ENCODE data around the gene NADSYN1. TPM values are rescaled to one million over a fixed set of nuclear protein-coding genes. Genes with fewer than 3 reads are reported as not detected.

The NADSYN1 gene
- total and polyA plus RNA-seq, 2 of the 13 experiments (the other 11 are each of a cell fraction or from before 2014, with no cell fraction given), result 35.7 to 51.5 TPM

DNA sequence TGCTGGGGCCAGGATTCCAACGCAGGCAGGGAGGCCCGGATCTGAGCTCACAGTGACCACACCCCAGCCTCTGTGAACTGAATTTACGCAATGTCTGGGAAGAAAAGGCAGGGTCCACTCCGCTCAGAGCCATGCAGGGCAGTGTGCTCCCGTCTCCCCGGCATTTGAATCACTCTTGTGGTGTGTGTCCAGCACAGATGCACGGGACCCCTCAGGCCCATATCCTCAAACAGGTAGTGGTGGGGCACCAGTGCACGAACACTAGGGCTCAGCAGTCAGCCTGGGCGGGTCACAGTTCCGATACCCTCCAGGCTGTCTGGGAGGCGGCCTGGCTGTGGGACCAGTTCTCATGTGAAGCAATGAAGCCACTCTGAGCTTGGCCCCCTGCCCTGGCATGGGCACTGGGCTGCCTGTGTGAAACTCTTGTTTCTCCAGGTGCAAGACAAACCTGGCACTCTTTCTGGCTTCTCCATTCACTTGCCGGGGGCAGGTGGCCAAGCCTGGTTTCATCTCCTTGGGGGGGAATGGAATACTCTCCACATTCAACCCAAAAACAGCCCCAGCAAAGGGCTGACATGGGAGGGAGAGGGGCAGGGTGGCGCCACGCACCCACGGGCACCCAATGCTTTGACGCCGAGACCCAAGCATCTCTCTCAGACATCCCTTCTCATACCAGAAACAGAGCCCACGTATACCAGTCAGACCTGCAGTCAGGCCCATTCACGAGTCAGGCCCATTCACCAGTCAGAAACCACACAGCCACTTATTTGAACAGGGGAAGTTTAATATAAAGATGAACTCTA, 19.2 kb upstream of the NADSYN1 start:
- ChIA-PET CTCF (ENCODE audit: low intra/inter-chr PET ratio, low total read pairs) (no interaction called here), POLR2A (interaction anchor here (1.2 to 1.9 kb wide), 2 partner anchors 14 to 19 kb away, joined by 8 to 16 read pairs; partner anchors contain the start of genes DHCR7 and NADSYN1)
- H3K79me2 ChIP-seq (ENCODE audit: insufficient read depth, low read length), result no peaks in the 10 kb centered on the region
- H3K4me2 ChIP-seq (ENCODE audit: low read depth, low read length), result peak overlapping the region; percentile 72
- peak overlapping the region; percentile 23 for H3K27ac ChIP-seq (ENCODE audit: extremely low read length, insufficient read depth, low read length)
- peak; percentile 68 for DNase-seq (ENCODE audit: low spot score)
- WGBS (ENCODE audit: low lambda C conversion rate), result 84% methylated on average over 9 of the region's 19 CpGs
- peaks cover 51% of the 10 kb centered on the region for H3K4me1 ChIP-seq (ENCODE audit: insufficient read depth, low read length)
- no peaks in the 10 kb centered on the region for H3K9me3 ChIP-seq (ENCODE audit: low read length)
- ATAC-seq, result peak; percentile 84
- no TSS peak for BruUV-seq (replicated peaks)
- FAIRE-seq, result peak; percentile 72
- intact Hi-C loops (cut with micrococcal nuclease; ENCODE audit: unreplicated experiment) (no loop called here), in situ Hi-C loops (cut with HindIII; ENCODE audit: extremely low pct_ligation_motif_present, low pct_unique_long_range_greater_than_20kb) (no loop called here)
- H3K4me3 ChIP-seq (replicated peaks in 1 of 3; ENCODE audit: insufficient read depth in 1 of 3, low read depth in 2 of 3, low read length in 3 of 3), result peak overlapping the region in 1 of 3 experiments; percentile 26; a peak in 2 of 6 replicates
- 0 out of 2 replicates have a peak overlapping the region, but pooled peaks have one; percentile 11 for H3K9ac ChIP-seq (ENCODE audit: insufficient read depth, low read depth, low read length)
- no peaks in the 10 kb centered on the region for H3K27me3 ChIP-seq (ENCODE audit: control insufficient read depth in 1 of 2, insufficient read depth in 2 of 2, low read length in 2 of 2)
- H3K36me3 ChIP-seq (replicated peaks in 1 of 2; ENCODE audit: control insufficient read depth in 1 of 2, insufficient read depth in 2 of 2, low read length in 2 of 2), result peaks cover 12 to 33% of the 10 kb centered on the region in 2 experiments
- H2AFZ ChIP-seq (ENCODE audit: low read length), result no peak overlapping the region
- peaks cover 24% of the 10 kb centered on the region; the same call in 1 of the 2 replicates for H4K20me1 ChIP-seq (ENCODE audit: insufficient read depth, low read length)
- TF ChIP-seq ATRX (CRISPR knock-in tag; IDR thresholded peaks at IDR 0.05; ENCODE audit: borderline replicate concordance) (no peak), SNAPC2 (CRISPR knock-in tag; IDR thresholded peaks at IDR 0.05) (no peak)
- TF ChIP-seq, protein P1, sequence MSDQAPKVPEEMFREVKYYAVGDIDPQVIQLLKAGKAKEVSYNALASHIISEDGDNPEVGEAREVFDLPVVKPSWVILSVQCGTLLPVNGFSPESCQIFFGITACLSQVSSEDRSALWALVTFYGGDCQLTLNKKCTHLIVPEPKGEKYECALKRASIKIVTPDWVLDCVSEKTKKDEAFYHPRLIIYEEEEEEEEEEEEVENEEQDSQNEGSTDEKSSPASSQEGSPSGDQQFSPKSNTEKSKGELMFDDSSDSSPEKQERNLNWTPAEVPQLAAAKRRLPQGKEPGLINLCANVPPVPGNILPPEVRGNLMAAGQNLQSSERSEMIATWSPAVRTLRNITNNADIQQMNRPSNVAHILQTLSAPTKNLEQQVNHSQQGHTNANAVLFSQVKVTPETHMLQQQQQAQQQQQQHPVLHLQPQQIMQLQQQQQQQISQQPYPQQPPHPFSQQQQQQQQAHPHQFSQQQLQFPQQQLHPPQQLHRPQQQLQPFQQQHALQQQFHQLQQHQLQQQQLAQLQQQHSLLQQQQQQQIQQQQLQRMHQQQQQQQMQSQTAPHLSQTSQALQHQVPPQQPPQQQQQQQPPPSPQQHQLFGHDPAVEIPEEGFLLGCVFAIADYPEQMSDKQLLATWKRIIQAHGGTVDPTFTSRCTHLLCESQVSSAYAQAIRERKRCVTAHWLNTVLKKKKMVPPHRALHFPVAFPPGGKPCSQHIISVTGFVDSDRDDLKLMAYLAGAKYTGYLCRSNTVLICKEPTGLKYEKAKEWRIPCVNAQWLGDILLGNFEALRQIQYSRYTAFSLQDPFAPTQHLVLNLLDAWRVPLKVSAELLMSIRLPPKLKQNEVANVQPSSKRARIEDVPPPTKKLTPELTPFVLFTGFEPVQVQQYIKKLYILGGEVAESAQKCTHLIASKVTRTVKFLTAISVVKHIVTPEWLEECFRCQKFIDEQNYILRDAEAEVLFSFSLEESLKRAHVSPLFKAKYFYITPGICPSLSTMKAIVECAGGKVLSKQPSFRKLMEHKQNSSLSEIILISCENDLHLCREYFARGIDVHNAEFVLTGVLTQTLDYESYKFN (CRISPR knock-in tag; conservative IDR thresholded peaks at IDR 0.05), result peak; percentile 62; the same call in 1 of the 2 replicates
- TF ChIP-seq, protein P2, sequence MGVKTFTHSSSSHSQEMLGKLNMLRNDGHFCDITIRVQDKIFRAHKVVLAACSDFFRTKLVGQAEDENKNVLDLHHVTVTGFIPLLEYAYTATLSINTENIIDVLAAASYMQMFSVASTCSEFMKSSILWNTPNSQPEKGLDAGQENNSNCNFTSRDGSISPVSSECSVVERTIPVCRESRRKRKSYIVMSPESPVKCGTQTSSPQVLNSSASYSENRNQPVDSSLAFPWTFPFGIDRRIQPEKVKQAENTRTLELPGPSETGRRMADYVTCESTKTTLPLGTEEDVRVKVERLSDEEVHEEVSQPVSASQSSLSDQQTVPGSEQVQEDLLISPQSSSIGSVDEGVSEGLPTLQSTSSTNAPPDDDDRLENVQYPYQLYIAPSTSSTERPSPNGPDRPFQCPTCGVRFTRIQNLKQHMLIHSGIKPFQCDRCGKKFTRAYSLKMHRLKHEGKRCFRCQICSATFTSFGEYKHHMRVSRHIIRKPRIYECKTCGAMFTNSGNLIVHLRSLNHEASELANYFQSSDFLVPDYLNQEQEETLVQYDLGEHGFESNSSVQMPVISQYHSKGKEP (CRISPR knock-in tag; IDR thresholded peaks at IDR 0.05), result no peak
- TF ChIP-seq, protein P3, sequence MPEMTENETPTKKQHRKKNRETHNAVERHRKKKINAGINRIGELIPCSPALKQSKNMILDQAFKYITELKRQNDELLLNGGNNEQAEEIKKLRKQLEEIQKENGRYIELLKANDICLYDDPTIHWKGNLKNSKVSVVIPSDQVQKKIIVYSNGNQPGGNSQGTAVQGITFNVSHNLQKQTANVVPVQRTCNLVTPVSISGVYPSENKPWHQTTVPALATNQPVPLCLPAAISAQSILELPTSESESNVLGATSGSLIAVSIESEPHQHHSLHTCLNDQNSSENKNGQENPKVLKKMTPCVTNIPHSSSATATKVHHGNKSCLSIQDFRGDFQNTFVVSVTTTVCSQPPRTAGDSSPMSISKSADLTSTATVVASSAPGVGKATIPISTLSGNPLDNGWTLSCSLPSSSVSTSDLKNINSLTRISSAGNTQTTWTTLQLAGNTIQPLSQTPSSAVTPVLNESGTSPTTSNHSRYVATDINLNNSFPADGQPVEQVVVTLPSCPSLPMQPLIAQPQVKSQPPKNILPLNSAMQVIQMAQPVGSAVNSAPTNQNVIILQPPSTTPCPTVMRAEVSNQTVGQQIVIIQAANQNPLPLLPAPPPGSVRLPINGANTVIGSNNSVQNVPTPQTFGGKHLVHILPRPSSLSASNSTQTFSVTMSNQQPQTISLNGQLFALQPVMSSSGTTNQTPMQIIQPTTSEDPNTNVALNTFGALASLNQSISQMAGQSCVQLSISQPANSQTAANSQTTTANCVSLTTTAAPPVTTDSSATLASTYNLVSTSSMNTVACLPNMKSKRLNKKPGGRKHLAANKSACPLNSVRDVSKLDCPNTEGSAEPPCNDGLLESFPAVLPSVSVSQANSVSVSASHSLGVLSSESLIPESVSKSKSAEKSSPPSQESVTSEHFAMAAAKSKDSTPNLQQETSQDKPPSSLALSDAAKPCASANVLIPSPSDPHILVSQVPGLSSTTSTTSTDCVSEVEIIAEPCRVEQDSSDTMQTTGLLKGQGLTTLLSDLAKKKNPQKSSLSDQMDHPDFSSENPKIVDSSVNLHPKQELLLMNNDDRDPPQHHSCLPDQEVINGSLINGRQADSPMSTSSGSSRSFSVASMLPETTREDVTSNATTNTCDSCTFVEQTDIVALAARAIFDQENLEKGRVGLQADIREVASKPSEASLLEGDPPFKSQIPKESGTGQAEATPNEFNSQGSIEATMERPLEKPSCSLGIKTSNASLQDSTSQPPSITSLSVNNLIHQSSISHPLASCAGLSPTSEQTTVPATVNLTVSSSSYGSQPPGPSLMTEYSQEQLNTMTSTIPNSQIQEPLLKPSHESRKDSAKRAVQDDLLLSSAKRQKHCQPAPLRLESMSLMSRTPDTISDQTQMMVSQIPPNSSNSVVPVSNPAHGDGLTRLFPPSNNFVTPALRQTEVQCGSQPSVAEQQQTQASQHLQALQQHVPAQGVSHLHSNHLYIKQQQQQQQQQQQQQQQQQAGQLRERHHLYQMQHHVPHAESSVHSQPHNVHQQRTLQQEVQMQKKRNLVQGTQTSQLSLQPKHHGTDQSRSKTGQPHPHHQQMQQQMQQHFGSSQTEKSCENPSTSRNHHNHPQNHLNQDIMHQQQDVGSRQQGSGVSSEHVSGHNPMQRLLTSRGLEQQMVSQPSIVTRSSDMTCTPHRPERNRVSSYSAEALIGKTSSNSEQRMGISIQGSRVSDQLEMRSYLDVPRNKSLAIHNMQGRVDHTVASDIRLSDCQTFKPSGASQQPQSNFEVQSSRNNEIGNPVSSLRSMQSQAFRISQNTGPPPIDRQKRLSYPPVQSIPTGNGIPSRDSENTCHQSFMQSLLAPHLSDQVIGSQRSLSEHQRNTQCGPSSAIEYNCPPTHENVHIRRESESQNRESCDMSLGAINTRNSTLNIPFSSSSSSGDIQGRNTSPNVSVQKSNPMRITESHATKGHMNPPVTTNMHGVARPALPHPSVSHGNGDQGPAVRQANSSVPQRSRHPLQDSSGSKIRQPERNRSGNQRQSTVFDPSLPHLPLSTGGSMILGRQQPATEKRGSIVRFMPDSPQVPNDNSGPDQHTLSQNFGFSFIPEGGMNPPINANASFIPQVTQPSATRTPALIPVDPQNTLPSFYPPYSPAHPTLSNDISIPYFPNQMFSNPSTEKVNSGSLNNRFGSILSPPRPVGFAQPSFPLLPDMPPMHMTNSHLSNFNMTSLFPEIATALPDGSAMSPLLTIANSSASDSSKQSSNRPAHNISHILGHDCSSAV (CRISPR knock-in tag; IDR thresholded peaks at IDR 0.05; ENCODE audit: borderline replicate concordance), result 0 out of 2 replicates have a peak, but pooled peaks have one; percentile 27
